Stimulated activated CD4-positive, alpha-beta T cell treated with anti-CD3 and anti-CD28 coated beads, TNF-alpha, amount 100 ng/mL, for 4 hours (primary cell): ENCODE results near the gene WNT9A.
A peak's percentile ranks its signal among the peaks of the same experiment; 100 is the strongest.

Experiments
- DNase-seq, 3 experiments: peaks; one replicate each; pipeline ENCODE4 v3.0.0-alpha.2; 2020; ENCODE audit warnings: low read depth in 3 of 3

Gene WNT9A

DNA sequence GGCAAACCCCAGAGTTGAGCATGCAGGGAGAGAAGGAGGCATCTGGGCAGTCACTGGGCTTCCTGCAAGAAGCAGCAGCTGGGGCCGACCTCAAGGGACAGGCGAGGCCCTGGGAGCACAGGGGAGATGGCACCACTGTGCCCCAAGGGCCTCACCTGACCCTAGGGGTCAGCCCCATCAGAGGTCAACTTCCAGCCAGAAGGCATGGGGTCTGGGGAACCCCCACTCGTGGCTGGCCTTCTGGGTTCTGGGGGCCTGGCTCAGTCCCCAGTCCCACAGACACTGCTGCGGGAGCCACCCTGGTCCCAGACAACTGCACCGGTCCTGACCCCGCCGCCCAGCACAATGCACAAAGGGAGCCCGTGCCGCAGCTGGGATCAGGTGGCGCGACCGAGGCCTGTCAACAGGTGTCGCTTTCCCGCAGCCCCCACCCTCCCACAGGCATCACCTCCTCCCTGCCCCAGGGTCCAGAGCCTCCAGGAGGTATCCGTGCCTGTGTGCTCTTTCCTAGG is 6.2 kb downstream of the WNT9A start:
- no peak for DNase-seq

DNA sequence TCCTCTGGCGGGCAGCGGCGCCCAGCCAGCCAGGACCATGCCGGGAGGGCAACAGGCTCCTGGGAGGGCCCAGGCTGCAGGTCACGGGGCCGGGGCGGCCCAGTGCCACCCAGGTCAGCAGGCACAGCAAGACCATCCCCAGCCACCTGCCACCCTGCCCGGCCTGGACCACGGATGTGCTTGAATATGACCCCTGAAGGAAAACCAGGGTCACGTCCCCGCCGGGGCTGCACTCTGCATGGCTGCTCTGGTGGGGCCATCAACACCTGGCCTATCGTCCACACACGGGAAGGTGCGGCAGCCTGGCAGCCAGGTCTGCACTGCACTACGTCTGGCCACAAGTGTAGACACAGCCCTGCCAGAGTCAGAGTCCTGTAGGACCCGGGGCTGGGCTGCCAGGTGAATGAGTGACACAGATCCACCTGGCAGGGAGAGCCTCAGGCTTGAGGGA is 6.9 kb downstream of the WNT9A start:
- no peak for DNase-seq

DNA sequence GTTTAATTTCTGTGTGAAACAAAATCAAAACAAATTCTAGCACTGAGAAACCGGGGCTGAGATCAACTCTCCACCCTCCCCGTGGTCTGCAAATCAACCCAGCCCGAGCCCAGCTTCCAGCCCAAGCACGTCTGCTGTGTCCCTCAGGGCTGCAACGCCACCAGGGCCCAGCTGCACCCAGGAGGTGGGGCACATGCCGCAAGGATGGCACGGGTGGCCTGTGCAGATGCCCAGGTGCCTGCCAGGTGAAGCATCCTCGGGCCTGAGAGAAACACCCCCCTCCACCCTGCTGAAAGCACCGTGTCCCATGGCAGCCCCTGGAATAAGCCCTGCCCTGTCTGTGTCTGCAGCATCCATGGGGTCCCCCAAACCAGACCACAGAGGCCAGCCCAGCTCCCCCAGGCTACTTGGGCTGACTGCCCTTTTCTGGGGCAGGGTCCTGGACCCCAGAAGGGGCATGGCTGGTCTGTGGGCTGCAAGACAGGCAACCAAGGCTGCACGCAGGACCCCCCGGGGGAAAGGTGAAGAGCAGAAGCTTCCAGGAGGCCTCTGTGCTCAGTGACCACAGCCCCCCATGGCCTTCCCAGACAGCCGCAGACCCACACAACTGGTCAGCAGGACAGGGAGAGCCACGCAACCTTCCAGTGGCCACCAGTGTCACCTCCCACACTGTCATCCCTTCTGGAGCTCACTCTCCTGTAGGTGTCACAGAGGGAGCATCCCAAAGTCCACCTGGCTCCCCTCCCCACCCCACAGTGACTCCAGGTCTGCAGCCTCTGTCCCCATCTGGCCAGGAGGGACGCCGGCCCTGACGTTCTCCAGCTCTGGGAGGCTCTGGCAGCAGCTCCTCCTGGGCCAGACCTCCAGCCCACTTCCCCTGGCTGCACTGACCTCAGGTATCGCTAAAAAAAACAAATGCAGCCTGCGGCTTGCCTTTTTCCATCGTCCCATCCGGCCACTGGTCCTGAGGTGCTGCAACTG is 7.7 kb downstream of the WNT9A start:
- no peak for DNase-seq

DNA sequence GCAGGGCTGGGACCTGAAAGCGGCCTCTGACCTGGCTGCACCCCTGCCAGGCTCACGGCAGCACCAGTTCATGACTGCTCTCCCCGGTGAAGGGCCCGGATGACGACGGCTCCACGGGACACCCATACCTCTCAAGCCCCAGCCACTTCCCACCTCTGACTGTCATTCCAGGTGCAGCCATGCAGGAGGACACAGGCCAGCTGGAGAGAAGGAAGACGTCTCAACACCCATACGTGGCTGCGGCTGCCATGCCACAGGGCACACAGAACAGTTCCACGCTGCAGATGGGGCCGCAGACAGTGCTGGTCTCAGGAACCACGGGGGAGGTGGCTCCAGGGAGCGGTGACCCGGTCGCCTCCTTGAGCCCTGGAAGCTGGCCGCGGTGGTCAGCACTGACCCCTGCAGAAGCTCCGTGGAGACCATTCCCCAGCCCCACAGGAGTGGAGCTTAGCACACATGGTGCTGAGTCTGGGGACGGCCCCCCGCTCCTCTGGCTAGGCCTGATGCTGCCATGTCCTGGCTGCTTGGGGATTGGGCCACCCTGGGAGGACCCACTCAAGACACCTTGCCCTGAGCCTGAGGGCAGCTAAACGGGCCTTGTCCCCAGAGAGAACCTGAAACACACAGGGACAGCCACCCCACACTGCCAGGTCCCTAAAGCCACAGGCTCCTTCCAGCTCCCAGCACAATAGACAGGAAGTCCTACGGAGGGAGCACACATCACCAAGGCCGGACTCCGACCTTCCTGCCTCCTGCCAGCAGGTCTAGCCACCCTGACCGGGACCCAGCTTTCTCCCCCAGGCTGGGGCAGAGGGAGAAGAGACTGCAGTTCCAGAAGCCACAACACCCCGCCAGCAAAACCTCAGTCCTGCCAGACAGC is 8.6 kb downstream of the WNT9A start:
- DNase-seq = no peak

DNA sequence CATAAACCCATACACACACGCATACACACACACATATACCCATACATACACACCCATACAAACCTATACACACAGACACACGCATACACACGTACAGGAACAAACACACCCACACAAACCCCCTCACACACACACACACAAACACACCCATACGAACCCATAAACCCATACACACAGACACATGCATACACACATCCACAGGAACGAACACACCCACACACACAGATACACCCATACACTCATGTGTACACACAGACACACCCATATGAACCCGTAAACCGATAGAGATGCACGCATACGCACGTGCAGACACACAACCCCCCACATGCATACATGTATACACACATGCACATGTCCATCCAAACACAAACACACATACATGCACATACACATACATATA is 9.5 kb downstream of the WNT9A start:
- no peak for DNase-seq

DNA sequence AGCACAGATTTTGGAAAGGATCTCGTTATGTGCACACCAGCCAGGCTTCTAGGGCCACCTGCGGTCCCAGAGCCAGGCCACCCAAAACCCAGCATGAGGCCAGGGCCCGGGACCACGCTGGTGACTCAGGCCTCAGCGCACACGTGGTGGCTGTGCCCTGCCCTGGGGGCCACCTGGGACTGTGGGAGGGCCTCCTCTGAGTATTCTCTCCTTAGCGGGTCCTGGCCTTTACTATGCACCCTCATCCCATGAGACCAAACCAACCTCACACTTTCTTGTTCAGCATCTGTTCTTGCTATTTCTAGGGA is 9.9 kb downstream of the WNT9A start:
- DNase-seq = no peak

DNA sequence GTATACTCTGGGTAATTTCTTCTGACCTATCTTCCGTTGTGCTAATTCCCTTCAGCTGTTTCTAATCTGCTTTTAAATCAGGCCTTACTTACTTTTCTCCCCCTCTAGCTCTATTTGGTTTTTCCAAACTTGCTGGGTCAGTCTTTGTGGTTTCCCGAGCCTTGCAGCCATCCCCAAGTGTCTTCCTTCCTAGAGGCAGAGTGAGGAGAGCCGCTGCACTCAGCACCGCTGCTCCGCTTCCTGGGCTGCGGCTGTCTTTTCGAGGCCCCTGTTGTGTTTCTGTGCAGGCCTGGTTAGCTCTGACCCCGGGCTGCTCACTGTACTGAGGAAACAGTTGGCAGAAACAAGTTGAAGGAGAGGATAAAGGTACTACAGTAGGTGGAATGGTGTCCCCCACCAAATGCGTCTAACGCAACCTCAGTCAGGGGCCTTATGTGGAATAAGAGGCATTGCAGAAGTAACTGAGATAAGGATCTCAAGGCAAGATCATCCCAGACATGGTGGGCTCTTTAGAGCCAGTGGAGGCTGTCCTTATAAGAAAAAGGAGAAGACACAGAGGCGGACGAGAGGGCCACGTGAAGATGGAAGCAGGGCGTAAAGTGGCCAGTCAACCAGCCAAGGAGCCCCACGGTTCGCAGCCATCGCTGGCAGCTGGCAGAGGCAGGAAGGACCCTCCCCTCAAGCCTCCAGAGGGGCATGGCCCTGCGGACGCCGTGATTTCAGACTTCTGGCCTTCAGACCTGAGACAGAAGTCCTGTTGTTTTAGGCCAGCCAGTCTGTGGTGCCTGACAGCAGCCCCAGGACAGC is 10.5 kb downstream of the WNT9A start:
- no peak for DNase-seq

DNA sequence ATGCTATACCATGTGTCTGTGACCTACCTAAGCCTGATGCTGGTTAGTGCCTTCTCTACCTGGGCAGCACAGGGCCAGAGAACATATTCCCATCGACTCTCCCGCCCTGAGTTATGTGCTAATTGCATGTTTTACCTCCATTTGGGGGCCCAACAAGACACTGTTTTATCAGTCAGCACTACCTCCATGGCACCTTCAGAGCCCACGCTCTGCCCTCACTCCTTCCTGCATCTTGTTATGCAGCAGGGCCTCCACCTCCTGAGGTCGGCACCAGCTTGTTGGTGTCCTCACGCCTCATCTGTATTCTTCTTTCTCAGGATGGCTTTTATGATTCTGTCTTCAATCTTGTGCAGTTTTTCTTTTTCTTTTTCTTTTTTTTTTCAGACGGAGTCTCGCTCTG is 11.9 kb downstream of the WNT9A start:
- DNase-seq = no peak

DNA sequence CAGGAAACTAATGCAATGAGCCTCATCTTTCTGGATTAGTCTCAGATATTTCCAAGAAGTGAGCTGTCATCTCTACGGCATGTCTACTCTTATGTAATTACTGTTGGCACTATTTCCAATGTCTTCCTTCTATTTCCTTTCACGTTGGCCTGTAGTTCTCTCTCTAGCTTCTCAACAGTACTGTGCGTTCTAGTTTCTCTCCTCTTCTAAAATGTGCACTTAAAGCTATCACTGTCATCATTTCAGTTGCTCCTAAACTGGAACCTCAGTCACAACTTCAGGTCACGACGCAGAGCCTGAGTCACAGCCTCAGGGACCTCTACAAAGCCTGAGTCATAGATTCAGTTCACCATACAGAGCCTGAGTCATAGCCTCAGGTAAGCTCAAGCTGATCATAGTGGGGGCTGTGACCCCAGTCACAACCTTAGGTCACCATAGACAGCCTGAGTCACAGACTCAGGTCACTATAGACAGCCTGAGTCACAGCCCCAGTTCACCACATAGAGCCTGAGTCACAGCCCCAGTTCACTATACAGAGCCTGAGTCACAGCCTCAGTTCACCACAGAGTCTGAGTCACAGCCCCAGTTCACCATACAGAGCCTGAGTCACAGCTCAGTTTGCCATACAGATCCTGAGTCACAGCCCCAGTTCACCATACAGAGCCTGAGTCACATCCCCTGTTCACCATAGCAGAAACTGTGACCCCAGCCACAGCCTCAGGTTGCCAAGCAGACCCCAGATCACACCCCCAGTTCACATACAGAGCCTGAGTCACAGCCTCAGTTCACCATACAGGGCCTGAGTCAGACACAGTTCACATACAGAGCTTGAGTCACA is 13.0 kb downstream of the WNT9A start:
- DNase-seq = peak in 2 of 3 experiments; percentile 13 to 31

DNA sequence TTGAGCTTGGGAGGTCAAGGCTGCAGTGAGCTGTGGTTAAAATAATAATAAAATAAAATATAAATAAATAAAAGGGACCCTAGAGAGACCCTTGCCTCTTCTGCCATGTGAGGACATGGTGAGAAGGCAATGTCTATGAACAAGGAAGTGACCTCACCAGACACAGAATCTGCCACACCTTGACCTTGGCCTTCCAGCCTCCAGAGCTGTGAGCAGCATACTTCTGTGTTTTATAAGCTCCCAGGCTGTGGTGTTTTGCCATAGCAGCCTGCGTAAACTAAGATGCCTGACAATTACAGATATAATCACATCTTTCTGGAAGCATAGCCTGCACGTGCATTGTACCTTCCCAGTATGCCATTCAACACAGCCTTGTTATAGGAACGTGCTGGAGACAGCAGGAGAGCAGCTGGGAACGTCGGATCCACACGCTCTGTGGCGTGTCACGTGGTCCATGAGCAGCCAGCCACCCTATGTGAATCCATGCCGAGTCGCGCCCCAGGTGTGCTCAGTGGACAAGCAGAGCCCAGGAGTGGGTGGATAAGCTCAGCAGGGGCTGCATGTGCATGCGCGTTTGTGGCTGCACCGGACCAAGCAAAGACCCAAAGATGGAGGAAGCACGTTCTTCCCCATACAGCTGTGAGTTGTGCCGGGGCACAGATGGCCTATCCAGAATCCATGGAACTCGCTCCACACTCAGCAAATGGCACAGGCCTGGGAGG is 17.8 kb downstream of the WNT9A start:
- no peak for DNase-seq

DNA sequence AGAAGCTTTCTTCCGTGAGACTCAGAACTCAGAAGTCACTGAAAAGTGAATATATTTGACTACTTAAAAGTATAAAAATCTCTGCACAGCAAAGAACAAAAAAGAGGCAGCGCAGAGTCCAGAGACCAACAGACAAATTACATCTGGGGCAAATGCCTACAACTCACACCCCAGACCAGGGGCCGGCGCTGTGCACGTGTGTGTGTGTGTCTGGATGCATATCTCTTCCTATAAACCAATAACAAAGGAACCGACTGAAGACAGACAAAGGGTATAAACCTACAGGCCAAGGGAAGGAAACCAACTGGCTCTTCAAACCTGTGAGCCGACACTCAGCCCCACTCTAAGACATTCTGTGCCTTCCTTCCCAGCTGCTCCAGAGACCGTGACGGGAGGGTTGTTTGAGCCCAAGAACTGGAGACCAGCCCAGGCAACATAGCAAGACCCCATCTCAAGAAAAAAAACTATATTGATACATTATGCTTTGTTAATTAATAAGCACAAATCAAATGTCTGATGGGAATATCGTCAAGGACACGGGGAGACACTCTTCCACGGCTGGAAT is 18.8 kb downstream of the WNT9A start:
- no peak for DNase-seq

DNA sequence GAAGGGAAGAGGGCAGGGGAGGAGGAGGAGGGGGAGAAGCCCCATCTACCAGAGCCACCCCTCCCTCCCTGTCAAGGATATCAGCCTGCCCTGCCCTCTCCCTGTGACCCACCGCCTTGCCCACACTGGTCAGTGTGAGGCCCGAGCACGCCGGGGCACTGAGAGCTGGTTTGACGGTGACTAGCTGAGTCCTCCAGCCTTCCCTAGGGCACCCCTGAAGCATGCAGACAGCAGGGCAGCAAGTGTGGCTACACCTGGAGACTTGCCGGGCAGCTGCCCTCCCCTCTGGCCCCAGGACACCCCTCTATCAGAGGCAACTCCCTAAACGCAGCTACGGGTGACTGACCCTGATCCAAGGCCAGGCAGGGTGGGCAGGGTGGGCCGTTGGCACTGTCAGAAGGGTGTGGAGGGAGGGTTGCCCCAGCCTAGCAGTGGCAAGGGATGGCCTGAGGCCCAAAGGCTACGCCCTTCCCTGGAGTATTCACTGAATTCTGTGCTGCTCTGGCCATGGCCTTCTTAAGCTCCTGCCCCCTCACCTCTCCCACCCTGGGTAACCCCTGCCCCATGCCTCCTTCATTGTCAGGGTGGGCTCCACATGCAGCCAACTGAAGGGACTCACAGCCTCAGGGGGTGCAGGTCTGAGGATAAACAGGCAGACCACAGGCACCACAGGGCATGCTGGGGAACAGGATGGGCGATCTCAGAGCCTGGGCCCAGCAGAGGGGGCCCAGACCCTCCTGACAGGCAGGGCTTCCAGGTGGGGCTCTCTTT is 19.6 kb downstream of the WNT9A start:
- no peak for DNase-seq

DNA sequence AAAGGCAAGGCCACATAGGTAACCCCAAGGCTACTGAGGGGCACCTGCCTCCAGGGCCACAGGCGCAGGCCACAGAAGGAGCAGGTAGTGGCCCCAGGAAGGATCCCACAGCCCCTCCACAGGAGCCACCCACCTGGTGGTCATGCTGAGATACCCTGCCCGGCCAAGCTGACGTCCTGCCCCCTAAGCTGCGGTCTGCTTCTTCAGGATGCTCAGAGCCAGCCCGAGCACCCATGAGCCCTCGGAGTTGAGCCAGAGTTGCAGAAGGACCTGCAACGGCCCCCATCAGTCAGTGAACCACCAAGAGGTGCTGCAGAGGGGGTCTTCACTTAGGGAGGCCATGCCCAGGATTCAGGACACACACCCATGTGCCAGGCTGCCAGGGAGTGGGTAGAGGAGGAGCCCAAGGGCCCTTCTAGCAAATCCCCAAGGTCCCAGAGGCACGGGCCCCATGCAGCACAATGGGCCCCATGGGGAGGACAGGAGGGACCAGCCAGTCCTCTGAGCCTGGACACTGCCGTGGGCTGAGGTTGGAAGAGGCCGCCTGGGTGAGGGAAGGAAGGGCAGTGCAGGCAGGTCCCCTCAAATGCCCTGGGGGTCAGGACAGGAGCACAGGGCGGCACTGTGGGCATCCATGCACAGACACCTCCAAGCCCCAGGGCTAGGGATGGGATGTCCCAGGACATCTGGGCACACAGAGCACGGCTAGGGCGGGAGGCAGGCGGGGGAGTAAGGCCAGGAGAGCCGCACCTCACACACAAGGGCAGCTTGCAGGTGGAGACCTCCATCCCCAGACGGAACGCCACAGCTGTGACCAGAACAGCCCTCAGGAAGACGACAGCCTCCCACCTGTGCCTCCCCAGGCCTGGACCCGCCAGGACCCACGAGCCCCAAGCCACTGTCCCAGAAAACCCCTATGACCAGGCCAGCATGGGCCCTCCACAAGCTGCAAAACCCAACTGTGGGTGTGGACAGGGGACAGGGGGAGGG is 20.5 kb downstream of the WNT9A start:
- DNase-seq = no peak

DNA sequence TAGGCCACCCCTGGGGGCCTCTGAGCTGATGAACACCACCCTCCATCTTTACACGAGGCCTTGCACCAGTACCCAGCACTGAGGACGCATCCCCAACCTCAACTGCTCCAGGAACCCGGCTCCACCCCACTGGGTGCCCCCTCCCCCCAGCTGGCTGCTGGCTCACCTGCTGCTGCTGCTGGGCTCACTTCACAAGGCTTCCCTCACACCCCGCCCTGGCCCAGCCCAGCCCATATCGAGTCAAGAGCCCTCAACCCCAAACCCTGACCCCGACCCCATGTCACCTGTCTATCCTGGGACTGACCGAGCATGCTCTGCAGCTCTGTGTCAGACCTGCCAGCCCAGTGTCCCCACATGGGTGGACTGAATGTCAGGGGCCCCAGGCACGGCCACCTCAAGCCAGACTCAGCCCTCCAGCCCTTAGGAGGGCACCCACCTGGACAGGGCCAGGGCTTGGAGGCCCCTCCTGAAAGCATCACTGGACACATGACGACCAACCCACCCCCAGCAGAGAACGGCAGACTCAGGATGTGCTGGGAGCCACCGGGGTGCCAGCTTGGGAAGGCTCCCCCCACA is 21.4 kb downstream of the WNT9A start:
- DNase-seq = no peak

DNA sequence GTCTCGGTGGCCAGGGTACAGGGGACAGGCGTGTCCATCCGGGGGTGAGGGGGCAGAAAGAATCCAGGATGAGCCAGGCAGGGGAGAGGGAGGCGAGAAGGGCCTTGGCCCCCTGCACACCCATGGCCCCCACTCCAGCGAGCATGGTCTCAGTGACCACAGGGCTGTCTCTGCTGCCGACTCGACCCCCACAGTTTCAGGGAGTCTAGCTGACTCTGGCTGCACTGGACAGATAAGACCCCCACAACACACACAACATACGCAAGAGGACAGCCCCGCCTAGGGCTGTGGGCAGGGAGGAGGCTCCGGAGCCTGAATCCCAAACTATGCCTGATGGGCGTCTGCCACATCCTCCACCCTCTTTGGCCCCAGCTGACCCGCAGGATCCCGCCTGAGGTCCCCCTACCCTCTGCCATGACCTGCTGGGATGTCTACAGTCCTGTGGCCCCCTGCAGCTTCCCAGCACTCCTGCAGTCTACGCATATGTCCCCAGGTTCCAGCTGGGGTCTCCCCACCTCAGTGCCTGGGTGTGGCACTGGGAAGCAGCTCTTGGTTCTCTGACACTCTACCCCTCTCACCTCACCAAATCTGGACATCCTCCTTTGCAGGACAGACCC is 22.0 kb downstream of the WNT9A start:
- no peak for DNase-seq

DNA sequence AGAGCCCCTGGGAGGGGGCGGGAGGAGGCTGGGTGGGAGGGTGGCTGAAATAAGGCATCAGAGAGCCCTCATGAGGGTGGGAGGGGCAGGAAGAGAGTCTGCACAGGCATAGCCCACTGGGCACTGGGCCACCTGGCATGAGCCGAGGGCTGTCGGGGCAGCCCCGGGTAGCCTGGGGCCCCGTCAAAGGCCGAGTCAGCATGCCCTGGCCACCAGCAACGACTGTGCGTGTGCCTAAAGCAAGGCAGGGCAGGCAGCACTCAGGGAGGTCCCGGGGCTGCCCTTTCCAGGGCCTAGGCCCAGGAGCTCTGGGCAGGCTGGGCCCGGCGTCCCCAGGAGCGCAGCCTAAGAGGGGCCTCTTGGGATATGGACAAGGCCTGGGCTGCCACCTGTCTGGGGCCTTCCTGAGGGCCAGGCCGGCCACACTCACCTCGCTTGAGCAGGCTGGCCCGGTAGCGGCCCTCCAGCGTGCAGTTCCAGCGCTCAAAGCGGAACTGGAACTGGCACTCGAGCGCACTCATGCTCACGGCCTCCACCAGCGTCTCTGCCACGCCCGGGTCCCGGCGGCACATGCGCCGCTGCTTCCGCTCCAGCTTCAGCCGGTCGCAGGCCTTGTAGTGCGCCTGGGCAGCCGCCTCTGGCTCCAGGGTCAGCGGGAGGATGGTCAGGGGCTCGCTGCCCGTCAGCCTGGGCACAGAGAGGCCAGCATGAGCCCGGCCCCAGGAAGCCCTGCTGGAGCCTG is 22.7 kb downstream of the WNT9A start:
- no peak for DNase-seq
